ENCODE results near the gene EIF4E2. TPM values are rescaled to one million over a fixed set of nuclear protein-coding genes. Genes with fewer than 3 reads are reported as not detected.

The EIF4E2 gene
- total RNA-seq, 4 donors from 2014 or later, result 50.7 to 59.6 (median 54.4) TPM

DNA sequence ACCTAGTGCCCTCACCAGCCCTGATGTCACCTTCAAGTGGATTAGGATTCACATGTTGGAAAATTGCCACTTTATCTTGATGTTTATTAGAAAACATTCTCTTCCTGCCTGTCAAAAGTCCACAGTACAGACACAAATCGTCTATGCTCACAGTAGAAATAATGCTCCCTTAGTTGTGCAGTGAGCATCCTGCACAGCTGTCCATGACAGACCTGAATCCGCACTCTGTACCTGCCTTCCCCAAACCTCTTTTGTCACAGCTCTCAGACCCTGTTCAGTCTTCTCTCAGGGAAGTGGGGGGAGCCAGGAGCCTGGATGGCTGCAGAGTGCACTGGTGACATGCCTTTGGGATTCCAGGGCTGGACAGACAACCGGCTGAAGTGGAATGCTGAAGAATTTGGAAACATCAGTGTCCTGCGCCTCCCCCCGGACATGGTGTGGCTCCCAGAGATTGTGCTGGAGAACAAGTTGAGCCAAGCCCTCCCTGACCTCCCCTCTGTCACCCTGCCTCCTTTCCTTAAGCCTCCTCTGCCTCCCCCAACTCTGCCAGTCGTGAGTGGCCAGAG, 22.5 kb upstream of the EIF4E2 start:
- no peaks in the 10 kb centered on the region for H3K36me3 ChIP-seq
- intact Hi-C loops (cut with DNase I), result loop anchor here (10.0 kb wide), 1 partner anchor 603 kb away; the partner anchor contains the start of gene NPPC
- WGBS, 2 donors, result 81 to 87% methylated on average over 6 of the region's 6 CpGs
- peaks cover 0 to 14% of the 10 kb centered on the region in 2 donors for H3K4me1 ChIP-seq
- no peak overlapping the region for H3K4me3 ChIP-seq (replicated peaks in 1 of 3)
- H3K27me3 ChIP-seq, result peaks cover 15% of the 10 kb centered on the region
- no peaks in the 10 kb centered on the region for H3K9me3 ChIP-seq
- H3K27ac ChIP-seq, result no peak overlapping the region
- no peak for DNase-seq
- TF ChIP-seq POLR2A (IDR thresholded peaks at IDR 0.05), result no peak
- TF ChIP-seq, protein P1, sequence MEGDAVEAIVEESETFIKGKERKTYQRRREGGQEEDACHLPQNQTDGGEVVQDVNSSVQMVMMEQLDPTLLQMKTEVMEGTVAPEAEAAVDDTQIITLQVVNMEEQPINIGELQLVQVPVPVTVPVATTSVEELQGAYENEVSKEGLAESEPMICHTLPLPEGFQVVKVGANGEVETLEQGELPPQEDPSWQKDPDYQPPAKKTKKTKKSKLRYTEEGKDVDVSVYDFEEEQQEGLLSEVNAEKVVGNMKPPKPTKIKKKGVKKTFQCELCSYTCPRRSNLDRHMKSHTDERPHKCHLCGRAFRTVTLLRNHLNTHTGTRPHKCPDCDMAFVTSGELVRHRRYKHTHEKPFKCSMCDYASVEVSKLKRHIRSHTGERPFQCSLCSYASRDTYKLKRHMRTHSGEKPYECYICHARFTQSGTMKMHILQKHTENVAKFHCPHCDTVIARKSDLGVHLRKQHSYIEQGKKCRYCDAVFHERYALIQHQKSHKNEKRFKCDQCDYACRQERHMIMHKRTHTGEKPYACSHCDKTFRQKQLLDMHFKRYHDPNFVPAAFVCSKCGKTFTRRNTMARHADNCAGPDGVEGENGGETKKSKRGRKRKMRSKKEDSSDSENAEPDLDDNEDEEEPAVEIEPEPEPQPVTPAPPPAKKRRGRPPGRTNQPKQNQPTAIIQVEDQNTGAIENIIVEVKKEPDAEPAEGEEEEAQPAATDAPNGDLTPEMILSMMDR (IDR thresholded peaks at IDR 0.05), result no peak

DNA sequence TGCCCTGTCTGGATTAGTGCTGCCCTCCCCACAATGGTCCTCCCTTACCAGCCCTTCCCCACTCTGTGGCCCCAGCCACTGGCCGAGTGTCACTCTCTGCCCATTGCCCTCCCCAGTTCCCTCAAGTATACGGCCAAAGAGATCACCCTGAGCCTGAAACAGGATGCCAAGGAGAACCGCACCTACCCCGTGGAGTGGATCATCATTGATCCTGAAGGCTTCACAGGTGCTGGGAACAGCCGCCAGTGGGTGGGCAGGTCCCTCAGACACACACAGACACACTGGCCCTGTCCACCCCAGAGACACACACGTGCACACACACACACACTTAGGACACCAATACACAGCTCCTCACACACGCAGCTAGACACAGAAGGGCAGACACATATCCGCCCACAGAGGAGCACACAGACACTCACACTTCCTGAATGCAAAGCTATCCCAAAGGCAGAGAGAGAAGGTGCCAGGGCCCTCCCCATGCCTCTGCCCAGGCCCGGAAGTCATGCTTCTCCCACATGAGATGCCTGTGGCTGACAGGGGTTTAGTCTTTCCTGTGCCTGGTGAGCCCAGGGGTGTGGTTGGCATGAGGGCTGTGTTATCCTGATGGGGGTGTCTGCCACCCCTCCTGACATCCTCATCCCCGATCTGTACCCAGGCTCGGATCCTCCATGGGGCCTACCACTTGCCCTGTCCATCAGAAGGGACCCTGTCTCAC, 21.6 kb upstream of the EIF4E2 start:
- intact Hi-C loops (cut with DNase I), result loop anchor here (10.0 kb wide), 1 partner anchor 604 kb away; the partner anchor contains the start of gene NPPC
- Histone ChIP-seq H3K27me3 (peaks cover 7% of the 10 kb centered on the region), H3K9me3 (no peaks in the 10 kb centered on the region), H3K36me3 (no peaks in the 10 kb centered on the region), H3K4me3 (replicated peaks in 1 of 3) (no peak overlapping the region), H3K4me1 (peaks cover 0 to 8% of the 10 kb centered on the region in 2 donors), H3K27ac (no peak overlapping the region)
- 81 to 82% methylated on average over 7 to 11 of the region's 11 CpGs for WGBS, 2 donors
- no peak for TF ChIP-seq POLR2A (IDR thresholded peaks at IDR 0.05)
- TF ChIP-seq, protein P1 (IDR thresholded peaks at IDR 0.05), result no peak
- no peak for DNase-seq

DNA sequence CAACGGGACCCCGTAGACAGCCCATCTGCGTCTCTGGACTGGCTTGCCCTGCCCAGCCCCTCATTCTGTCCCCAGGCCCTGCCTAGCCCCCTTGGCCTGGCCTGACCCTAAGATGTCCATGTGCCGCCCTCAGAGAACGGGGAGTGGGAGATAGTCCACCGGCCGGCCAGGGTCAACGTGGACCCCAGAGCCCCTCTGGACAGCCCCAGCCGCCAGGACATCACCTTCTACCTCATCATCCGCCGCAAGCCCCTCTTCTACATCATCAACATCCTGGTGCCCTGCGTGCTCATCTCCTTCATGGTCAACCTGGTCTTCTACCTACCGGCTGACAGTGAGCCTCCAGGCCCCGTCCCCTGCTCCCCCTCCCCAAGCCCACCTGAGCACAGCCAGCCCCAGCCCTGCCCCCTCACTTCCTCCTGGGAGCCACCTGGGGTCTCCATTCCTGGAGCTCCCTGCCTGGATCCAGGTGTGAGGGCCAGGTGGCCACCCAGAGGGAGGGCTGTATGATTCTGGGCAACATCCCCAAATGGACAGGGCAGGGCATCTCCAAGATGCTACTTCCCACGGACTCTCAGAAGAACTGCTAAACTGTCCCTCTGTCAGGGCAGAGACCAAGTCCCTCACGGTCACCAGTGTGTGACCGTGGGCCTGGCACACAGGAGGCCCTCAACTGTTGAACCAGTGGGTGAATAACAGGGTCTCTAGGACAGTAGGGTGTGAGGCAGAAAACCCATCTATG, 20.5 kb upstream of the EIF4E2 start:
- no peaks in the 10 kb centered on the region for H3K36me3 ChIP-seq
- intact Hi-C loops (cut with DNase I), result loop anchor here (10.0 kb wide), 1 partner anchor 605 kb away; the partner anchor contains the start of gene NPPC
- H3K4me3 ChIP-seq (replicated peaks in 1 of 3), result no peak overlapping the region
- TF ChIP-seq, protein P1 (IDR thresholded peaks at IDR 0.05), result no peak
- no peak for TF ChIP-seq POLR2A (IDR thresholded peaks at IDR 0.05)
- DNase-seq, result no peak
- 89 to 93% methylated on average over 16 to 17 of the region's 17 CpGs for WGBS, 2 donors
- H3K27ac ChIP-seq, result no peak overlapping the region
- H3K27me3 ChIP-seq, result no peaks in the 10 kb centered on the region
- no peaks in the 10 kb centered on the region for H3K9me3 ChIP-seq
- peaks cover 0 to 4% of the 10 kb centered on the region in 2 donors for H3K4me1 ChIP-seq

DNA sequence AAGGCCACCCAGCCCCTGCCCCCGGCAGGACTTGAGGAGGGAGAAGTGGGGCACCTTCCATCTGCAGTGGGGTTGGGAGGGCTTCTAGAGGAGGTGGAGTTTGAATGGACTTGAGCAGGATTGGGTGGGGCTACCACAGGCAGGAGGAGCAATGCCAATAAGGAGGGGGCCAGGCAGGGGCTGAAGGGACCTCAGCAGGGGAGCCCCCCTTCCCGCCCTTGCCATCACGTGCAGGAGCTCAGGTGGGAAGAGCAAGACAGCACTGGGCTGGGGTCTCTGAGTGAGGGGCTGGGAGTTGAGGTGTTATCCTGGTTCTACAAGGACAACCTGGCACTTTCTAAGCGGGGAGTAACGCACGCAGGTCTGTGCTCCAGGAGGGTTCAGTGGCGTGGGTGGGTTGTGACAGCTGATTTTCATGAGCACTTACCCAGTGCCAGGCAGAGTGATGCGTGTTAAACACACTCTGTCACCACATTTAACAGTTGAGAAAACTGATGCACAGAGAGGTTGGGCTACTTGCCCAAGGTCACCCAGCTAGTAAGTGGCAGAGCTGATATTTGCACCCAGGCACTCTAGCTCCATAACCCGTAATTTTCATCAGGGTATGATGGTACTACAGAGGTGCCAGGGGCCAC, 19.7 kb upstream of the EIF4E2 start:
- H3K27ac ChIP-seq, result no peak overlapping the region
- H3K36me3 ChIP-seq, result no peaks in the 10 kb centered on the region
- H3K4me3 ChIP-seq (replicated peaks in 1 of 3), result no peak overlapping the region
- H3K4me1 ChIP-seq, result no peaks in the 10 kb centered on the region
- no peak for DNase-seq
- no peaks in the 10 kb centered on the region for H3K9me3 ChIP-seq
- no peaks in the 10 kb centered on the region for H3K27me3 ChIP-seq
- WGBS, 2 donors, result 78 to 84% methylated on average over 9 of the region's 9 CpGs
- no peak for TF ChIP-seq POLR2A (IDR thresholded peaks at IDR 0.05)
- TF ChIP-seq, protein P1 (IDR thresholded peaks at IDR 0.05), result no peak
- intact Hi-C loops (cut with DNase I), result no loop called here

Measured in thyroid gland (tissue), 4 donors.